ENCODE data around the gene NAA30. TPM values are rescaled to one million over a fixed set of nuclear protein-coding genes. Genes with fewer than 3 reads are reported as not detected.

Gene NAA30
- total RNA-seq, 1 donor, result 24.6 TPM

DNA sequence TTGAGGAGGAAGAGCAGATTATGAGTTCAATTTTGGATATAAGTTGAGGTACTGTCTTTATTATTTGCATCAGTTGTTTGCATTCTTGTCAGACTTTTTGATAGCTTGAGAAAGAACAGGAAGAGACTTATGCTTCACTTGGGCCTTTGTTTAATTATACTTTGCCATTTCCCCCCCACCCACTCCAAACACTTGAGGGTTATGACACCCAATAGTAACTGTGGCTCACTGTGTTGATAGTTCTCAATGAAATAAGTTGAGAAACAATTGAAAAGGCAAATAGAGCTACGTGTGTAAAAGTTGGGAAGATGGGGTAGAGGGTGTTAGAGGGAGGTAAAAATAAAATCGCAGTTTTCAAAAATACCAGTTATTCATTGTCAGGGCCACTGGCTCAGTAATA, 17.7 kb downstream of the NAA30 start:
- no peak for DNase-seq (ENCODE audit: low read depth)
- no peak overlapping the region for H3K4me3 ChIP-seq (ENCODE audit: low read depth, low read length)
- TF ChIP-seq, protein P1, sequence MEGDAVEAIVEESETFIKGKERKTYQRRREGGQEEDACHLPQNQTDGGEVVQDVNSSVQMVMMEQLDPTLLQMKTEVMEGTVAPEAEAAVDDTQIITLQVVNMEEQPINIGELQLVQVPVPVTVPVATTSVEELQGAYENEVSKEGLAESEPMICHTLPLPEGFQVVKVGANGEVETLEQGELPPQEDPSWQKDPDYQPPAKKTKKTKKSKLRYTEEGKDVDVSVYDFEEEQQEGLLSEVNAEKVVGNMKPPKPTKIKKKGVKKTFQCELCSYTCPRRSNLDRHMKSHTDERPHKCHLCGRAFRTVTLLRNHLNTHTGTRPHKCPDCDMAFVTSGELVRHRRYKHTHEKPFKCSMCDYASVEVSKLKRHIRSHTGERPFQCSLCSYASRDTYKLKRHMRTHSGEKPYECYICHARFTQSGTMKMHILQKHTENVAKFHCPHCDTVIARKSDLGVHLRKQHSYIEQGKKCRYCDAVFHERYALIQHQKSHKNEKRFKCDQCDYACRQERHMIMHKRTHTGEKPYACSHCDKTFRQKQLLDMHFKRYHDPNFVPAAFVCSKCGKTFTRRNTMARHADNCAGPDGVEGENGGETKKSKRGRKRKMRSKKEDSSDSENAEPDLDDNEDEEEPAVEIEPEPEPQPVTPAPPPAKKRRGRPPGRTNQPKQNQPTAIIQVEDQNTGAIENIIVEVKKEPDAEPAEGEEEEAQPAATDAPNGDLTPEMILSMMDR (IDR thresholded peaks at IDR 0.05; ENCODE audit: insufficient read depth, low read length), result no peak

DNA sequence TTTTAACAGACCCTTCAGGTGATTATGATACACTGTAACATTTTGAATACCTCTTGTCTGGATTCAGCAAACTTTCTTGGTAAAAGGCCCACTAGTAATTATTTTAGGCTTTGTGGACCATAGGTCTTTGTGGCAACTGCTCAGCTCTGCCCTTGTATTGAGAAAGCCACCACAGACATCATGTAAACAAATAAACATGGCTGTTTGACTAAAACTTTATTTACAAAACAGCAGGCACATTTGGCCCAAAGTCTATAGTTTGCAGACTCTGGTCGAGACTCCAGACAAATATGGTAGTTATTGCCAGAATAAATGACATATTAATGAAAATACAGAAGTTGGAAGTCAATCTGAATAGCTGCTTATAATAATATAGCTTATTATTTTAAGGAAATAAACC, 18.2 kb downstream of the NAA30 start:
- H3K4me3 ChIP-seq (ENCODE audit: low read depth, low read length), result no peak overlapping the region
- TF ChIP-seq, protein P1 (IDR thresholded peaks at IDR 0.05; ENCODE audit: insufficient read depth, low read length), result no peak

DNA sequence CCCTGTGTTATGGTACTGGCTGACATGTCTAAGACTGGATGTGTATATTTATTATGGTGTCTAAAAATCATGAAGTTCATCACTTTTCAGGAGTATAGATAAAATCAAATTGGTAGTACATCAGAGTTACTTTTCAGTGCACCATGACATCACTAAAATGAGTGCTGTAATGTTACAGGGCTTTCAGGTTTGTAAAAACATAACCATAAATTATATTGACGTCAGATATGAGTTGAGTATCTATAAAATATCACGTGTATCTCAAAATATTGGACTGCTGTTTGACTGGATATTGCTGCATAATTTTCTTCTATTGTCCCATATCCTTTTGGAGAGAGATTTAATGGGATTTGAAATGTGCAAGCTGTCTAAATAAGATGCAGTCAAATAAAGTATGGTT, 22.0 kb downstream of the NAA30 start:
- no peak for DNase-seq (ENCODE audit: low read depth)
- H3K4me3 ChIP-seq (ENCODE audit: low read depth, low read length), result no peak overlapping the region
- TF ChIP-seq, protein P1 (IDR thresholded peaks at IDR 0.05; ENCODE audit: insufficient read depth, low read length), result no peak

More for the DNA sequence above, 18.2 kb downstream of the NAA30 start:
- no peak for DNase-seq (ENCODE audit: low read depth)

DNA sequence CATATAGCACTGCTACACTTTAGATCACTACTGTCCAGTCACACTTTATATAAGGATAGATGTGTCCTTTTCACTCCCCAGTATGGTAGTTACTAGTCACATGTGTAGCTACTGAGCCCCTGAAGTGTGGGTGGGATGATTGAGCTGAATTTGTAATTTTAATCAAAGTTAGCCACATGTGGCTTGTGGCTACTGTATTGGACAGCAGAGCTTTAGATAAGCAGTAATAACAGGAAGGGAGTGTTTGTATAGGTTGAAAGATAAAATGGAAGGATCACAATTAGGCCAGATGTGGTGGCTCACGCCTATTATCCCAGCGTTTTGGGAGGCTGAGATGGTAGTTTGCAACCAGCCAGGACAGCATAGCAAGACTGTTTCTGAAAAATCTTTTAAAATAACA, 23.5 kb downstream of the NAA30 start:
- DNase-seq (ENCODE audit: low read depth), result no peak
- TF ChIP-seq, protein P1 (IDR thresholded peaks at IDR 0.05; ENCODE audit: insufficient read depth, low read length), result no peak
- no peak overlapping the region for H3K4me3 ChIP-seq (ENCODE audit: low read depth, low read length)

DNA sequence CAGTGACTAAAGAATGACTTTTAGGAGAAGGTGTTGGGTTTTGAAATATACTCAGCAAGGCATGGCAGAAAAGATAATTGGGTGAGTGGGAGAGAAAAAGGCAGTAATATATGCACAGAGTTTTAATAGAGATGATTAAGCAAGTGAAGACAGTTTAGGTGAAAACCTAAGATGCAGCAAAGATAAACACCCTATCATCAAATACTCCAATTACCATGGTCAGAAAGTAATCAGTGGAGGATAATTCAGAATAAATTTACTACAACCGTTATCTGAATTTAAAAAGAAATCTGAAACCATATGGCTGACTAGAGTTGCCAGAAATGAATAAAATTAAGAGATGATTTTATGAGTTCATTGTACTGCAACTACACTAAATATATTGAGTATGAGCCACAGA, 26.8 kb downstream of the NAA30 start:
- DNase-seq (ENCODE audit: low read depth), result no peak
- TF ChIP-seq, protein P1 (IDR thresholded peaks at IDR 0.05; ENCODE audit: insufficient read depth, low read length), result no peak
- H3K4me3 ChIP-seq (ENCODE audit: low read depth, low read length), result no peak overlapping the region

DNA sequence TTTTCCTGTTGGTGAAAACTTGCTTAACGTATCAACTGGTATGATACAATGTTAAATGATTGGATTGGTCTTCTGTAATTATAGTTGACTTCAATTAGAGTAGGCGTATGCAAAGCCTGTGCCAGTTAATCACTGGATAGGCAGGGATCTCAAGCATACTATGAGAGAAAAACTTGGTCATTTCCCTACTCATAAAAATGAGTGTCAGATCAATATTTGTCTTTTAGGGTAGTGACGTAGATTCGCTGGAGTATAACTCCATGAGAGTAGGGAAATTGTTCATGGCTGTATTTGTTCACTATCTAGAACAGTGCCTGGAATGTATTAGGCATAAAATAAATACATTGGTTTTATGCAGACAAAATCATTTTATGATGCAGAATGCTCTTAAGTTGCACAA, 28.6 kb downstream of the NAA30 start:
- TF ChIP-seq, protein P1 (IDR thresholded peaks at IDR 0.05; ENCODE audit: insufficient read depth, low read length), result no peak
- no peak overlapping the region for H3K4me3 ChIP-seq (ENCODE audit: low read depth, low read length)
- DNase-seq (ENCODE audit: low read depth), result no peak

DNA sequence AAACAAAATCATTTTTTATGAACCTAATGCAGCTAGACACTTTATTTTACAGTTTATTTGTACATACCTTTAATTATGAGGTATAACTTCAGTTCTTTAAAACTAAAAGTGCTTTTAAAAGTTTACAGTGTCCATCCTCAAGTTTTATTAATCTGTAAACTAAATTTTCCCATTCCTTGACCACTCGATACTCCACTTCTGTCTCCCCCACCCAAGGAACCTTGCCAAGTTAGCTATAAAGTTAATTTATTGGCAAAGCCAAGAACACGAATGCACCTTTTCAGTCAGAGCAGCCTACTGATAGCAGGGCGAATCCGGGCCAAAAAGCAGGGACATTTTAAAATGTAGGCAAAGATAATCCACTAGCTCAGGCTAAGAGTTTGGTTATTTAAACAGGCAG, 29.6 kb downstream of the NAA30 start:
- no peak overlapping the region for H3K4me3 ChIP-seq (ENCODE audit: low read depth, low read length)
- DNase-seq (ENCODE audit: low read depth), result no peak
- TF ChIP-seq, protein P1 (IDR thresholded peaks at IDR 0.05; ENCODE audit: insufficient read depth, low read length), result no peak
